ENCODE results near the gene NARF.

- TF ChIP-seq, protein P1, sequence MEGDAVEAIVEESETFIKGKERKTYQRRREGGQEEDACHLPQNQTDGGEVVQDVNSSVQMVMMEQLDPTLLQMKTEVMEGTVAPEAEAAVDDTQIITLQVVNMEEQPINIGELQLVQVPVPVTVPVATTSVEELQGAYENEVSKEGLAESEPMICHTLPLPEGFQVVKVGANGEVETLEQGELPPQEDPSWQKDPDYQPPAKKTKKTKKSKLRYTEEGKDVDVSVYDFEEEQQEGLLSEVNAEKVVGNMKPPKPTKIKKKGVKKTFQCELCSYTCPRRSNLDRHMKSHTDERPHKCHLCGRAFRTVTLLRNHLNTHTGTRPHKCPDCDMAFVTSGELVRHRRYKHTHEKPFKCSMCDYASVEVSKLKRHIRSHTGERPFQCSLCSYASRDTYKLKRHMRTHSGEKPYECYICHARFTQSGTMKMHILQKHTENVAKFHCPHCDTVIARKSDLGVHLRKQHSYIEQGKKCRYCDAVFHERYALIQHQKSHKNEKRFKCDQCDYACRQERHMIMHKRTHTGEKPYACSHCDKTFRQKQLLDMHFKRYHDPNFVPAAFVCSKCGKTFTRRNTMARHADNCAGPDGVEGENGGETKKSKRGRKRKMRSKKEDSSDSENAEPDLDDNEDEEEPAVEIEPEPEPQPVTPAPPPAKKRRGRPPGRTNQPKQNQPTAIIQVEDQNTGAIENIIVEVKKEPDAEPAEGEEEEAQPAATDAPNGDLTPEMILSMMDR (IDR thresholded peaks at IDR 0.05) = no peak
- no peak for TF ChIP-seq POLR2AphosphoS5 (IDR thresholded peaks at IDR 0.05; ENCODE audit: insufficient read depth in 1 of 2, low read depth in 1 of 2)
Measured at GRCh38 chr17:82527898-82528297, 69.4 kb downstream of the NARF start.
